Posterior vena cava (tissue), 2 donors: ENCODE measurements around the gene EPHB1. TPM values are rescaled to one million over a fixed set of nuclear protein-coding genes. Genes with fewer than 3 reads are reported as not detected.
"Not testable (repeated sequence)": the region's sequence is repeated elsewhere in the genome, so short reads cannot be mapped to it uniquely, and the experiment has no call there.

ENCODE experiments used
- DNase-seq: peaks from one replicate; pipeline ENCODE4 v3.0.0-alpha.2; 2020; ENCODE audit warnings: low spot score
- intact Hi-C, 2 donors: fragments of 100-400 bp; cut with DNase I; formaldehyde crosslinking; loops; one replicate each; pipeline versions ENCODE4 v1.14.1 to v1.14.2; 2022 to 2023
- total RNA-seq, 2 donors: library from RNA; stranded (reverse); fragmentation: NEBNext Ultra II Directional; extraction: Animal tissue kit (Norgen Biotek cat#: 25700); gene quantifications; one replicate each; pipeline ENCODE4 v1.2.1, GENCODE V29; 2021
- donor health status: DM: yes; HTN: yes; CAD: no.
- donor health status: DM: yes; HTN: yes; CAD: no.

The EPHB1 gene
- total RNA-seq, 2 donors from 2014 or later = 3.7 TPM

GRCh38 chr3:135232226-135232625 lies 437.2 kb downstream of the EPHB1 start:
- intact Hi-C loops = no loop called here
- no peak for DNase-seq

- DNase-seq, intact Hi-C loops: not testable (repeated sequence)
Observed at GRCh38 chr3:135233476-135233875, 438.4 kb downstream of the EPHB1 start.

GRCh38 chr3:135235541-135235940 lies 440.5 kb downstream of the EPHB1 start:
- intact Hi-C loops = no loop called here

GRCh38 chr3:135237371-135238143 lies 442.5 kb downstream of the EPHB1 start:
- intact Hi-C loops = no loop called here
- DNase-seq = no peak

More at GRCh38 chr3:135235541-135235940, 440.5 kb downstream of the EPHB1 start:
- DNase-seq = no peak

GRCh38 chr3:135238236-135238830 lies 443.3 kb downstream of the EPHB1 start:
- intact Hi-C loops = no loop called here
- no peak for DNase-seq

GRCh38 chr3:135238871-135239614 lies 444.0 kb downstream of the EPHB1 start:
- intact Hi-C loops = no loop called here
- no peak for DNase-seq

- intact Hi-C loops = no loop called here
- DNase-seq = no peak
Observed at GRCh38 chr3:135239615-135239884, 444.5 kb downstream of the EPHB1 start.

GRCh38 chr3:135240426-135240825 lies 445.4 kb downstream of the EPHB1 start:
- no peak for DNase-seq
- intact Hi-C loops = no loop called here

GRCh38 chr3:135242285-135242684 lies 447.2 kb downstream of the EPHB1 start:
- DNase-seq = no peak
- intact Hi-C loops = no loop called here

GRCh38 chr3:135243616-135244015 lies 448.6 kb downstream of the EPHB1 start:
- intact Hi-C loops = no loop called here
- DNase-seq = no peak

- DNase-seq = no peak
- intact Hi-C loops = no loop called here
Observed at GRCh38 chr3:135246027-135246426, 451.0 kb downstream of the EPHB1 start.

- intact Hi-C loops = no loop called here
- no peak for DNase-seq
Observed at GRCh38 chr3:135248213-135248612, 453.2 kb downstream of the EPHB1 start.

GRCh38 chr3:135249186-135249585 lies 454.1 kb downstream of the EPHB1 start:
- no peak for DNase-seq
- intact Hi-C loops = no loop called here

GRCh38 chr3:135258916-135259315 lies 463.9 kb downstream of the EPHB1 start:
- intact Hi-C loops = no loop called here
- DNase-seq = no peak

GRCh38 chr3:135260025-135260424 lies 465.0 kb downstream of the EPHB1 start:
- intact Hi-C loops = no loop called here
- no peak for DNase-seq

GRCh38 chr3:135261214-135261775 lies 466.2 kb downstream of the EPHB1 start:
- DNase-seq = no peak
- intact Hi-C loops = no loop called here

- DNase-seq = no peak
- intact Hi-C loops = no loop called here
Observed at GRCh38 chr3:135261916-135262315, 466.9 kb downstream of the EPHB1 start.

- intact Hi-C loops = no loop called here
- DNase-seq = no peak
Observed at GRCh38 chr3:135262441-135262840, 467.4 kb downstream of the EPHB1 start.

- intact Hi-C loops = no loop called here
- DNase-seq = no peak
Observed at GRCh38 chr3:135263331-135263730, 468.3 kb downstream of the EPHB1 start.

GRCh38 chr3:135267487-135267886 lies 472.4 kb downstream of the EPHB1 start:
- intact Hi-C loops = no loop called here

More at GRCh38 chr3:135267487-135267886, 472.4 kb downstream of the EPHB1 start:
- no peak for DNase-seq
